NCI-H82 (cell line): ENCODE data around the gene TNIP3.

Source experiments
- DNase-seq: peaks from one replicate; lab custom pipeline; 2025; lab: John Stamatoyannopoulos, UW

TNIP3 gene

DNA sequence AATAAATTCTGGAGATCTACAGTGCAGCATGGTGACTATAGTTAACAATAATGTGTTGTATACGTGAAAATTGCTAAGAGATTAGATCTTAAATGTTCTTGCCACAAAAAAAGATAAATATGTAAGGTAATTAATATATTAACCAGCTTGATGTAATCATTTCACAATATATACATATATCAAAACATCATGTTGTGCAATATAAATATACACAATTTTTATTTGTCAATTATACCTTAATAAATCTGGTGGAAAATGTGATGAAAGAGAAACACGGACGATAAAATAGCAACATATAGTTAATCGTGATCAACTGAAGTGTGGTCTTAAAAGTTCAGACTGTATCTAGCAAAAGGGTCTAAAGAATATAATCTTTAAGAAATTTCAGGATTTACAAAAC is 75.3 kb downstream of the TNIP3 start:
- DNase-seq, result no peak
